ENCODE measurements around the gene TMEM266. TPM values are rescaled to one million over a fixed set of nuclear protein-coding genes. Genes with fewer than 3 reads are reported as not detected.

Gene TMEM266
- total RNA-seq, 1 donor from 2014 or later: 0.21 TPM

DNA sequence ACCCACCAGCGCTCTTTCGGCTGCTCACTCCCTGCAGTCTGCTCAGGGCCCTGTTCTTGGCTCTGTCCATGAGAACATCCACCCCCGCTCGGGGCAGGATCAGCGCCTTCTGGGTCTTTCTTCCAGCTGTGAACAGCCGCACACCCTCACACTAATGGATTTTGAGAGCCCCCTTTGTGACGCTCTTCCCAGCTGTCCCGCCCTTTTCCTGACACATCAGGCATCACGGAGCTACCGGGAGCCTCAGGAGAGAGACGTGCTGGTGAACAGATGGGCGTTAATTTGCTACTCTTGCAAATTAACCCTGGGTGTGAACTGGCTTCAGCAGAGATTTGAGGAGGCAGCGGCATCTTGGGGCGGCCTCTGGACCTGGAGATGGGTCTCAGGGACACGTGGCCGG is 113.0 kb downstream of the TMEM266 start:
- no peak for TF ChIP-seq CTCF (IDR thresholded peaks at IDR 0.05; ENCODE audit: insufficient read depth, low read length, poor library complexity, severe bottlenecking)
- DNase-seq (ENCODE audit: low read depth): no peak
- peaks cover 7% of the 10 kb centered on the region for H3K27me3 ChIP-seq (ENCODE audit: control insufficient read depth, insufficient read depth, low read length)
- H3K4me3 ChIP-seq (ENCODE audit: low read depth, low read length): no peak overlapping the region
- no peaks in the 10 kb centered on the region for H3K36me3 ChIP-seq (ENCODE audit: control insufficient read depth, insufficient read depth, low read length)

DNA sequence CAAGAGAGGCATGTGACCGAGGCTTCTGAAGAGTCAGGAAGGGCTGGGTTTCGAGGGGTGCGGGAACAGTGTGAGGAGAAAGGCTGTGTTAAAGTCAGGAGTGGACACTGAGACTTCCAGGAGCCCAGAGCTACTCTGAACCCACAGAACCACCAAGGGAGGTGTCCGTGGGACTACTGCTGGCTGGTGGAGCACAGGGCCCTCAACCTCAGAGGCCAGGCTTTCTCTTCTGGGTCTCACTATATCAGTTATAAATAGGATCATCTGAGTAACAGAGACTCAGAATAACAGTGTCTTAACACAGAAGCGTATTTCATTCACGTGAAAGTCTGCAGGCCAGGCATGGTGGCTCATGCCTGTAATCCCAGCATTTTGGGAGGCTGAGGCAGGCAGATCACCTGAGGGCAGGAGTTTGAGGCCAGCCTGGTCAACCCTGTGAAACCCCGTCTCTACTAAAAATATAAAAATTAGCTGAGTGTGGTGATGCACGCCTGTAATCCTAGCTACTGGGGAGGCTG is 113.6 kb downstream of the TMEM266 start:
- H3K36me3 ChIP-seq (ENCODE audit: control insufficient read depth, insufficient read depth, low read length): no peaks in the 10 kb centered on the region
- DNase-seq (ENCODE audit: low read depth): no peak
- peaks cover 13% of the 10 kb centered on the region for H3K27me3 ChIP-seq (ENCODE audit: control insufficient read depth, insufficient read depth, low read length)
- no peak for TF ChIP-seq CTCF (IDR thresholded peaks at IDR 0.05; ENCODE audit: insufficient read depth, low read length, poor library complexity, severe bottlenecking)
- no peak overlapping the region for H3K4me3 ChIP-seq (ENCODE audit: low read depth, low read length)

DNA sequence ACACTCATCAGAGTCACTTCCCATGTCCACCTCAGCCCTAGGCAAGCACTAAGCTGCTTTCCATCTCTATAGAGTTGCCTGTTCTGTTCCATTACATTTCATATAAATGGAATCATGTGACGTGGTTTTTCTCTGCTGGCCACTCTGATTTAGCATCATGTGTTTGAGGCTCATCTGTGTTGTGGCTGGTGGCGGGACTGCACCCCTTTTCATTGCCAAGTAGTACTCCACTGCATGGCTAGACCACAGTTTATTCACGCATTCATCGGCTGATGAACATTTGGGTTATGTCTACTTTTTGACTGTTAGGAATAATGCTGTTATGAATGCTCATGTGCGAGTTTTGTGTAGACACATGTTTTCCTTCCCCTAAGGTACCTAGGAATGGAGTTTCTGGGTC is 114.9 kb downstream of the TMEM266 start:
- no peak for DNase-seq (ENCODE audit: low read depth)
- H3K27me3 ChIP-seq (ENCODE audit: control insufficient read depth, insufficient read depth, low read length): peaks cover 14% of the 10 kb centered on the region
- H3K36me3 ChIP-seq (ENCODE audit: control insufficient read depth, insufficient read depth, low read length): no peaks in the 10 kb centered on the region
- H3K4me3 ChIP-seq (ENCODE audit: low read depth, low read length): no peak overlapping the region
- TF ChIP-seq CTCF (IDR thresholded peaks at IDR 0.05; ENCODE audit: insufficient read depth, low read length, poor library complexity, severe bottlenecking): no peak

DNA sequence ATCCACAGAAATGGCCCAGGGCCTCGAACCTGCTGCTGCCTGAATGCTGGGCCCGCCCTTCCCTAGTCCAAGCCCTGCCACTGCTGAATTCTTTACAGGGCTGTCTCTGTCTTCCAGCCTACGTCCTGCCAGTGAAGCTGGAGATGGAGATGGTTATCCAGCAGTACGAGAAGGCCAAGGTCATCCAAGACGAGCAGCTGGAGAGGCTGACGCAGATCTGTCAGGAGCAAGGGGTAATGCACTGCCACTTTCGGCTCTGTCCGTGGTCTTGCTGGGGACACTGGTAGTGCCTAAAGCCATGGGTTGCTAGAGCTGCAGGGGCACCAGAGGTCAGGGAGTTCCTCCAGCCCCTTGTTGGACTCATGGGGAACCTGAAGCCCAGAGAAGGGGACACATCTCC is 115.7 kb downstream of the TMEM266 start:
- Histone ChIP-seq H3K4me3 (ENCODE audit: low read depth, low read length) (no peak overlapping the region), H3K36me3 (ENCODE audit: control insufficient read depth, insufficient read depth, low read length) (no peaks in the 10 kb centered on the region), H3K27me3 (ENCODE audit: control insufficient read depth, insufficient read depth, low read length) (peaks cover 14% of the 10 kb centered on the region)
- DNase-seq (ENCODE audit: low read depth): no peak
- TF ChIP-seq CTCF (IDR thresholded peaks at IDR 0.05; ENCODE audit: insufficient read depth, low read length, poor library complexity, severe bottlenecking): no peak

- no peaks in the 10 kb centered on the region for H3K36me3 ChIP-seq (ENCODE audit: control insufficient read depth, insufficient read depth, low read length)
- H3K27me3 ChIP-seq (ENCODE audit: control insufficient read depth, insufficient read depth, low read length): peaks cover 14% of the 10 kb centered on the region
- no peak overlapping the region for H3K4me3 ChIP-seq (ENCODE audit: low read depth, low read length)
- no peak for TF ChIP-seq CTCF (IDR thresholded peaks at IDR 0.05; ENCODE audit: insufficient read depth, low read length, poor library complexity, severe bottlenecking)
- DNase-seq (ENCODE audit: low read depth): no peak
Observed at GRCh38 chr15:76176059-76176458, 116.3 kb downstream of the TMEM266 start.

DNA sequence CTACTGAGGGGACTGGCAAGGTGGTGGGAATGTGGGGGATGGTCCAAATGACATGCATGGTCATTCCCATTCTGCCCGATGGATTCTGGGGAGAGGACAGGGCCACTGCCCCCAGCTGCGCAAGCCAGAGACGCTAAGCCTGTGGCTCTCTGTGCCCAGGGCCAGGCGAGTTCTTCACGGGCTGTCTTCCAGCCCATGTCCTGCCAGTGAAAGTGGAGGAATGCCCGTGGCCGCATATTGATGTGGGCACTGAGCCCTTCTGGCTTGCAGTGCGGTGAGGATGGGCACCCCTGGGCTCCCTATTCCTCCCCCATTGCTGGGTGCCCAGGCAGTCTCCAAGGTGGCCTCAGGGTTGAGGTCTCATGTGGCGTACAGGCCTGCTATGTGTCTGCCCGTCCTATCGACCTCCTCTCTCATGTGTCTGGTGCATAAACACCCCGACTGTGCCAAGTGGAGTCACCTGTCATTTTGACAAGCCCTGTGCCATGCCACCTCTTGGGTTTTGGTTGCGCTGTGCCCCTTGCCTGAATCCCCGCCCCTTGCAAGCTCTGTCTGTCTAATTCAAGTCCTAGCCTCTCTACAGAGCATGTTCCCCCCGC is 116.8 kb downstream of the TMEM266 start:
- Histone ChIP-seq H3K27me3 (ENCODE audit: control insufficient read depth, insufficient read depth, low read length) (peaks cover 14% of the 10 kb centered on the region), H3K36me3 (ENCODE audit: control insufficient read depth, insufficient read depth, low read length) (no peaks in the 10 kb centered on the region), H3K4me3 (ENCODE audit: low read depth, low read length) (no peak overlapping the region)
- no peak for DNase-seq (ENCODE audit: low read depth)
- TF ChIP-seq CTCF (IDR thresholded peaks at IDR 0.05; ENCODE audit: insufficient read depth, low read length, poor library complexity, severe bottlenecking): no peak
